ENCODE measurements around the gene PPP2R5A. TPM values are rescaled to one million over a fixed set of nuclear protein-coding genes. Genes with fewer than 3 reads are reported as not detected.

Gene PPP2R5A
- polyA plus RNA-seq, 1 of the 3 experiments (the other 2 are of a cell fraction): 5.4 TPM

DNA sequence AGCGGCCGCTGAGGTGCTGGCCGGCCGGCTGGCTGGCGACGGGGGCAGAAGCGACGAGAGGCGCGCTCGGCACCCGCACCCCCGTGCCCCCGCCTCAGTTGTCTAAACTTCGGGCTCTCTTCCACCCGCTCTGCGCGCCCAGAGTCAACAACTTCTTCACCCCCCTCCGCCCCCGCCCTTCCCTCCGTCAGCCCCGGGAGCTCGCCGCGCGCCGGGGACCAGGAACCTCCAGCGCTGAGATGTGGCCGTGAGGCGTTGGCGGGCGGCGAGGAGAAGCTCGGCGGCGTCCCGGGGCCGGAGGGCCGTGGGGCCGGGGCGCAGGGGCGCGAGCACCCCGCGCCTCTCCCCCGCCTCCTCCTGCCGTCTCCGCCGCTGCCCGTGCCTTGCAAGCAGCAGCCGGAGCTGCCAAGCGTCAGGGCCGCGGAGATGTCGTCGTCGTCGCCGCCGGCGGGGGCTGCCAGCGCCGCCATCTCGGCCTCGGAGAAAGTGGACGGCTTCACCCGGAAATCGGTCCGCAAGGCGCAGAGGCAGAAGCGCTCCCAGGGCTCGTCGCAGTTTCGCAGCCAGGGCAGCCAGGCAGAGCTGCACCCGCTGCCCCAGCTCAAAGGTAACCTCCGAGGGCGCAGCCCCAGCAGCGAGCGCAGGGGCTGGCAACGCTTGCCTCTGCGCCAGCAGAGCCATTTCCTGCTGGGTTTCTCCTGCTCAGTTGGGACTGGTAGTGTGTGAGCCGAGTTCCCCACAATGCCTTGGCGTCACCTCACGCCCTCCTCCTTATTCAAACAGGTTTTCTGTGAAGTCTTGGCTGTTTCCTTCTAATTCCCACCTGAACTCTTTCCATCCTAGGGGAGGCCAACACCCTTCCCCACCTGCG is 710 bp downstream of the PPP2R5A start:
- Histone ChIP-seq H2AFZ (ENCODE audit: low read depth) (peak overlapping the region; percentile 81), H3K9ac (peak overlapping the region; percentile 75), H3K79me2 (ENCODE audit: insufficient read depth) (peaks cover 24% of the 10 kb centered on the region), H3K9me2 (no peaks in the 10 kb centered on the region), H3K4me2 (peak overlapping the region; percentile 95), H3K27ac (ENCODE audit: low read depth in 2 of 2, low read length in 1 of 2) (peak overlapping the region; percentile 77 to 89), H3K27me3 (ENCODE audit: insufficient read depth) (no peaks in the 10 kb centered on the region), H3F3A (replicated peaks; ENCODE audit: insufficient read depth) (peaks cover 29% of the 10 kb centered on the region), H3K4me1 (ENCODE audit: control insufficient read depth in 1 of 2, insufficient read depth in 2 of 2, low read depth in 1 of 2, low read length in 1 of 2) (peaks cover 12 to 26% of the 10 kb centered on the region in 2 experiments; a peak in 3 of 4 replicates), H3K9me3 (no peaks in the 10 kb centered on the region), H3K4me3 (ENCODE audit: low read depth in 2 of 2, low read length in 1 of 2) (peak overlapping the region; percentile 75 to 96), H4K20me1 (ENCODE audit: insufficient read depth) (peaks cover 3% of the 10 kb centered on the region; the same call in 1 of the 2 replicates), H3K36me3 (replicated peaks in 1 of 2; ENCODE audit: control insufficient read depth in 1 of 2, insufficient read depth in 2 of 2, low read length in 1 of 2) (no peaks in the 10 kb centered on the region)
- peak; percentile 77 for DNase-seq
- ChIA-PET CTCF (interaction anchor here (1.0 to 3.4 kb wide), 7 partner anchors 140 to 605 kb away, joined by 3 to 33 read pairs (median 7); partner anchors contain the start of genes DTL and INTS7), POLR2A (interaction anchor here (1.2 kb wide), 1 partner anchor 250 kb away, joined by 3 read pairs; the partner anchor contains the start of gene DTL)
- WGBS (ENCODE audit: low lambda C conversion rate): 1% methylated on average over 16 of the region's 85 CpGs
- TF ChIP-seq, protein P1, sequence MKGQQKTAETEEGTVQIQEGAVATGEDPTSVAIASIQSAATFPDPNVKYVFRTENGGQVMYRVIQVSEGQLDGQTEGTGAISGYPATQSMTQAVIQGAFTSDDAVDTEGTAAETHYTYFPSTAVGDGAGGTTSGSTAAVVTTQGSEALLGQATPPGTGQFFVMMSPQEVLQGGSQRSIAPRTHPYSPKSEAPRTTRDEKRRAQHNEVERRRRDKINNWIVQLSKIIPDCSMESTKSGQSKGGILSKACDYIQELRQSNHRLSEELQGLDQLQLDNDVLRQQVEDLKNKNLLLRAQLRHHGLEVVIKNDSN (IDR thresholded peaks at IDR 0.05; ENCODE audit: borderline replicate concordance, low read depth): no peak
- TF ChIP-seq CHD2 (IDR thresholded peaks at IDR 0.05; ENCODE audit: low read length, partially characterized antibody): no peak
- TF ChIP-seq, protein P2, sequence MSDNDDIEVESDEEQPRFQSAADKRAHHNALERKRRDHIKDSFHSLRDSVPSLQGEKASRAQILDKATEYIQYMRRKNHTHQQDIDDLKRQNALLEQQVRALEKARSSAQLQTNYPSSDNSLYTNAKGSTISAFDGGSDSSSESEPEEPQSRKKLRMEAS (IDR thresholded peaks at IDR 0.05; ENCODE audit: low read depth): peak; percentile 54; the same call in 1 of the 2 replicates
- TF ChIP-seq NRF1 (IDR thresholded peaks at IDR 0.05; ENCODE audit: low read depth, low read length): 0 out of 2 replicates have a peak, but pooled peaks have one; percentile 2
- 0 out of 2 replicates have a peak, but pooled peaks have one; percentile 45 for TF ChIP-seq YY1 (IDR thresholded peaks at IDR 0.05; ENCODE audit: low read depth)
- no peak for TF ChIP-seq REST (IDR thresholded peaks at IDR 0.05; ENCODE audit: low read depth, low read length)
- TF ChIP-seq SIN3A (IDR thresholded peaks at IDR 0.05; ENCODE audit: borderline replicate concordance, low read depth, low read length): 0 out of 2 replicates have a peak, but pooled peaks have one; percentile 2
- no peak for TF ChIP-seq POLR2AphosphoS5 (IDR thresholded peaks at IDR 0.05; ENCODE audit: low read depth, low read length)
- peak; percentile 50; the same call in 1 of the 2 replicates for TF ChIP-seq ELF1 (IDR thresholded peaks at IDR 0.05)
- TF ChIP-seq RFX5 (IDR thresholded peaks at IDR 0.05; ENCODE audit: low read length): no peak
- peak; percentile 18 for TF ChIP-seq MXI1 (IDR thresholded peaks at IDR 0.05; ENCODE audit: low read depth, low read length)
